Activated T-cell treated with anti-CD3 and anti-CD28 coated beads for 48 hours (primary cell): ENCODE results near the gene FOS.
A peak's percentile ranks its signal among the peaks of the same experiment; 100 is the strongest.
"Not testable (repeated sequence)": the region's sequence is repeated elsewhere in the genome, so short reads cannot be mapped to it uniquely, and the experiment has no call there.

ENCODE experiments used
- DNase-seq: peaks from one replicate; pipeline ENCODE4 v3.0.0-alpha.2; 2020; ENCODE audit warnings: low read depth

Gene FOS

GRCh38 chr14:75294649-75295033, 16.0 kb downstream of the FOS start:
- no peak for DNase-seq

- no peak for DNase-seq
Observed at GRCh38 chr14:75295061-75295461, 16.4 kb downstream of the FOS start.

GRCh38 chr14:75295491-75296345, 17.1 kb downstream of the FOS start:
- peak; percentile 70 for DNase-seq

DNA sequence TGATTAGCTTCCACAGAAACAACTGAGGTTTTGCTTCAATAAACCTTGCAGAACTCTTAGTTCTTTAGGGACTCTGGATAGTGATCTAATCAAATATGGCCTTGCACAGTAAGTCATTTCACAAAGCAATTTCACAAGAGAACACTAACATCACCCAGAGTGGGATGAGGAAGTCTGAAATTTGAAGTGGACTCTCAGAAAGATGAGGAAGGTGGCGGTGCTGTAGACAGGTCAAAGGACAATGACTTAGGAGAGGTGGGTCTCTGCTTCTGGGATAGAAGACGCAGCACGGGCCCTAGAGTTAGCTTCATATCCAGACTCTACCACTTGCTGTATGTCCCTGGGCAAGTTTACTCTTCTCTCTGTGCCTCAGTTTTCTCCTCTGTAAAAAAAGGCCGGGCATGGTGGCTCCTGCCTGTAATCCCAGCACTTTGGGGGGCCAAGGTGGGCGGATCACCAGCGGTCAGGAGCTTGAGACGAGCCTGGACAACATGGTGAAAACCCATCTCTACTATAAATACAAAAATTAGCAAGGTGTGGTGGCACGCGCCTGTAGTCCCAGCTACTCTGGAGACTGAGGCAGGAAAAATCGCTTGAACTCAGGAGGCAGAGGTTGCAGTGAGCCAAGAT, 18.9 kb downstream of the FOS start:
- DNase-seq: no peak

DNA sequence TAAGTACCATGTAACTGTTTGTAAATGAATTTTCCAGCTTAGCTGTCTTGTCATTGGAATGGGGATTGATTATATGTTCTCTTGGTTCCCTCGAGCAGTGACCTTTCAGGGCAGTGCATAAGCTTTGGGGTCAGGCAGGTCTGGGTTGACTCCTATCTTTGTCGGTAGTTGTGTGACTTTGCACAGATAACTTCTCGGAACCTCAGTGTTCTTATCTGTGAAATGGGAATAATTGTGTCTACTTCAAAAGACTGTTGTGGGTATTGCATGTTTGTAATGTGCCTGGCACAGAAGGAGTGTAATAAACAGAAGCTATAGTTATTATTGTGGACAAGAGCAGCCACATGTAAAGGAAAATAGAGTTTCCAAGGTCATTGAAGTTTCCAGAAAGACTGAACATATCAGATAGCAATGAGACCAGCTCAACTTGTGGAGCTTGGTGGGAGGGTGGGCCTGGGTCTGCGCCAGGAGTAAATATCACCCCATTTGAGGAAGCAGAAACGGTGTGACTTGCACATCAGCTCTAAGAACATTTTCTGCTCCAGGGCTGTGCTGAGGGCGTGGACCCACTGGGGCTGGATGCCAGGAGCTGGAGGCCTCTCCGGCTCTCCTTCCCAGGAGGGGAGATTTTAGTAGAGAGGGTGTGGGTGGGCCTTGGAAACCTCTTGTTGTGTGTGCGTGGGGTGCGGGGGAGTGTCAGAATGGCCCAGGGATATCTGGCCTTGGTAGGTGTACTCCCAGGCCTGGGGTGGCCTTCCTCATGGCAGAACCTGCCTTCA, 19.7 kb downstream of the FOS start:
- DNase-seq: no peak

DNA sequence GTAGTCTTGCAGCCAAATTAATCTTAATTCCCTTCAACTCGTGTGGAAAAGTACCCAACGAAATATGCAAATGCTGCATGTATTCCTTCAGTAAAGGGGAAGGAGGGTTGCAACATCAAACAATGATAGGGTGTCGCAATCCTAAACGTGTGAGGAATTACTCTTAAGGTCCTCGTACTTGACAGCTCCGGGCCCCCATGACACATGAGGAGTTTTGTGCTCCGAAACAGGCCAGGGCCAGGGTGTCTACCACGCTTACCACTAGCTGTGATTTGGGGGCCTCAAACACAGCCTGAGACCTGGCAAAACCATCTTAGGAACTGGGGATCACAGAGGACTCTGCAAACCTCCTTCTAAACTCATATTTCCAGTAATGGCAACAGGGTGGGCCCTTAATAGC, 20.4 kb downstream of the FOS start:
- DNase-seq: no peak

GRCh38 chr14:75299576-75299975, 20.9 kb downstream of the FOS start:
- DNase-seq: no peak

GRCh38 chr14:75301666-75302325, 23.2 kb downstream of the FOS start:
- DNase-seq: no peak

GRCh38 chr14:75303381-75303789, 24.8 kb downstream of the FOS start:
- DNase-seq: peak; percentile 37

DNA sequence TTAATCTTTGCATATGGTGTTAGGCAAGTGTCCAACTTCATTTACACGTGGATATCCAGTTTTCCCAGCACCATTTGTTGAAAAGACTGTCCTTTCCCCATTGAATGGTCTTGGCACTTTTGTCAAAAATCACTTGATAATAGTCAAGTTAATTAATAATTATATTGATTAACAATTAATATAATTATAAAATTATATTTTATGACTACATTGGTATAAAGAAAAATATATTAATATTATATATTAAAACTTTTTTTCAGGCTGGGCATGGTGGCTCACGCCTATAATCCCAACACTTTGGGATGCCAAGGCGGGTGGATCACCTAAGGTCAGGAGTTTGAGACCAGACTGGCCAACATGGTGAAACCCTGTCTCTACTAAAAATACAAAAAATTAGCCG, 27.8 kb downstream of the FOS start:
- not testable (repeated sequence) for DNase-seq

DNA sequence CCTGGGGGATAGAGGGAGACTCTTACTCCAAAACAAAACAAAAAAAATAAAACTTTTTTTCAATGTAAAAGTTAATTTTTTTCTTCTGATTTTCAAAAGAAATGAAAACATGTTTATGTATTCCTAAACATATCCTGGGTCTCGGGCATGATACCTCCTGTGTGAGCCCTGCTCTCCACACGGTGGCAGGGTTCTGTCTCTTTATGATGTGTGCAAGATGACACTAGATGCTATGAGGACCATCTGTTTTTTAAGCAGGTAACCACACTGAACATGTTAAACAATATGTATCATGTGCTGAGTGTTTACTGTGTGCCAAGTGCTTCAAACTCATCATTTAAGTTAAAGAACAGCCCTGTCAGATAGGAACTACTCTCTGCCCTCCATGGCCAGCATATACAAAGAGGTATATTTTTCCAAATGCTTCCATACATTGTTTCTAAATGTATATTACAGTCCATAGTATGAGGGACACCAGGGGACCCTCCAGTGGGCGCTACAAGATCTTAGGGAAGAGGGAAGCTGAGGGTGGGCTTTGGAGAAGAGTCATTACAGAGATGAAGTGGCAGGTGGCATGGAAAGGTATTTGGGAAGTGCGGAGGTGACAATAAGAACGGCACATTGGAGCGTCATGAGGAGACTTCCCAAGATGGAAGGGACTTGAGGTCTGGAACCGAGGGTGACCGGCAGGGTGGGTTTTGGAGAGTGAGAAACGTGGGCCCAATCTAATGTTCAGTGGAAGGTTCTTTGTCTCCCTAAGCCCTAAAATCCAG, 28.5 kb downstream of the FOS start:
- DNase-seq: no peak

DNA sequence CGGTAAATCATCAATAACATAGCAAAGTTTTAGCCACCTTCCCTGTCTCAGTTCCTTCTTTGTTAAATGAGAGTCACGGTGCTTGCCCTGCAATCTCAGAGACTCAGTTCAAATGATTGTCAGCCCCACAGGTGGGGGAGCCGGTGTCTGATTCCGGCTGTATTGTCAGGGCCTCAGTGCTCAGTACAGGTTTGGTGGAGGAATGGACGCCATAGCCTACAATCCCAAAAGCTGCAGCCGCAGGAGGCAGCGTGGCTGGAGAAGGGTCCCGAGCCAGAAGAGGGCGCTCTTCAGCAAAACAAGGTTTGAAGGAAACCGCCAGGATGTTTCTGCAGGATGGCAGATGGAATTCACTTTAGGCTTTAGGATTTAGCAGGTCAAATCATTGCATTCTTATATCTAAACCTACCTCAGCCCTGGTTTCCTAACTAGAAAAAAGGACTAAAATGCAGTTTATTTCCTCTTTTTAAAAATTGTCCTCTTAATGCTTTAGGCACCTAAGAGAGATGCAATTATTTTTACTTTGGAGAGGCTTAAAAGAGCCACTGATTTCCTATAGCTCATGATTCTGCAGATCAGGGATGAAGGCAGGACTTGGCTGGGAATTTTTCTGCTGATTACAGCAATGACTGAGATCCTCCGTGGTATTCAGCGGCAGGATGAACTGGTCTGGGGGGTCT, 29.2 kb downstream of the FOS start:
- DNase-seq: peak; percentile 71

DNA sequence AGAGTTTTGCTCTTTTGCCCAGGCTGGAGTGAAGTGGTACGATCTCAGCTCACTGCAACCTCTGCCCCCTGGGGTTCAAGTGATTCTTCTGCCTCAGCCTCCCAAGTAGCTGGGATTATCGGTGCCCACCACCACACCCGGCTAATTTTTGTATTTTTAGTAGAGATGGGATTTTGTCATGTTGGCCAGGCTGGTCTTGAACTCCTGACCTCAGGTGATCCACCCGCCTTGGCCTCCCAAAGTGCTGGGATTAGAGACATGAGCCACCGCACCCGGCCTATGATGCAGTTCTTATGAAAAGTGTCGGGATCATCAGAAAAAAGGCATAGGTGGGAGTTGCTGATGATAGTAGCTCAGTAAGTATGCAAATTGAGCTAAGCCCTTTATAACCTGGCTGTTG, 30.4 kb downstream of the FOS start:
- DNase-seq: not testable (repeated sequence)

- not testable (repeated sequence) for DNase-seq
Observed at GRCh38 chr14:75309561-75309960, 30.9 kb downstream of the FOS start.

GRCh38 chr14:75310295-75311111, 31.9 kb downstream of the FOS start:
- no peak for DNase-seq

DNA sequence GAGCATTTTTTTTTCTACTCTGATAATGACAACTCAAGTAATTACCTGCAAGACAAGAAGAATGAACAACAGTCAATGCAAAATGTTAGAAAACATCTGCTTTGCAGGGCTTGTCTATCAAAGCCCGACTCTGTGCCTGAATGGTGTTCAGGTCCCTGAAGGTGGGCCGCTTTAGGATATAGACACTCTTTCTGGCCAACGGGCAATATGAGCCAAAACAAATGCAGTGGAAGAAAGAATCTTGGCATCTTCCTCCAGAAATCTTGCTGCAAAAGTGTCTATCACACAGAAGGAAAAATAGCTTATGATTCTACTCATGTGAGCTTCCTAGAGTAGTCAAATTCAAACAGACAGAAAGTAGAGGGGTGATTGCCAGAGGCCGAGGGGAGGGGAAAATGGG, 32.7 kb downstream of the FOS start:
- DNase-seq: no peak

DNA sequence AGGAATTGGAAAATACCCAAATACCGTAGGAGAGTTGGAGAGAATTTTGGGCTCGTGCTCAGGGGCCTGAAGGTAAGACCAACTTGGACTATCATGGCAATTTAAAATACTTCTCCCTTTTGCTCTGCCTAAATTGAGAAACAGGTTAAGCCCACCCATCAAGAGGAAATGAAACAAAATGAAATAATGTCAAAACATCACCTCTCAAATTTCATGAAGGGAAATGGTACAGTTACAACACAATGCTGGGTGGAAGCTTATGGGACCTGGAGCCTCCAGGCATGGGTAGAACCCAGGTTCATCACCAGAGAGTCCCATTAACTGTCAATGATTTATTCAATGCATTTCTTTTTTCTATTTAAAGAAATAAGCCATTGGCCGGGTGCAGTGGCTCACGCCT, 33.7 kb downstream of the FOS start:
- no peak for DNase-seq

DNA sequence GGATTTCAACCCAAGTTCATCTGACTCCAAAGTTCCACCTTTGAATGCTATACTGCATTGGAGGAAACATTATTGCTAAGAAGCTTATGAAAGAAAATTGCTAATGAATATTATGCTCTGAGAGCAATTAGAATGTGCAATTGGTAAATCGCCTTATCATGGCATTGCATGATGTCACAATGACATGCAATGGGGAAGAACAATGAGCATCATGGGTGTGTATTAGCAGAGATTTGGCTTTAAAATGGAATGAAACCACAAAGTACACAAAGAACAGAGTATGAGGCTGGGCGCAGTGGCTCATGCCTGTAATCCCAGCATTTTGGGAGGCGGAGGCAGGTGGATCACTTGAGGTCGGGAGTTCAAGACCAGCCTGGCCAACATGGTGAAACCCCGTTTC, 34.7 kb downstream of the FOS start:
- no peak for DNase-seq

GRCh38 chr14:75315144-75315543, 36.5 kb downstream of the FOS start:
- DNase-seq: no peak

- no peak for DNase-seq
Observed at GRCh38 chr14:75317148-75317547, 38.5 kb downstream of the FOS start.
